OCI-LY7 (cell line): ENCODE data around the gene ULBP3. TPM values are rescaled to one million over a fixed set of nuclear protein-coding genes. Genes with fewer than 3 reads are reported as not detected.
"Not testable (repeated sequence)": the region's sequence is repeated elsewhere in the genome, so short reads cannot be mapped to it uniquely, and the experiment has no call there.

Source experiments
- BruUV-seq: library from RNA; stranded (reverse); fragments of 400-500 nt; replicated peaks from 2 replicates; lab custom pipeline; 2021; lab: Mats Ljungman, UMichigan
- CTCF ChIA-PET: fragments of 300-600 bp; sonication (Branson Sonifier 250); formaldehyde crosslinking; loops from one replicate; lab custom pipeline; 2022; ENCODE audit warnings: antibody characterized with exemption; ENCODE audit not compliant: unreplicated experiment; lab: Charles Lee
- POLR2A ChIA-PET: fragments of 300-600 bp; sonication (Branson Sonifier 250); formaldehyde crosslinking; loops from one replicate; lab custom pipeline; 2022; ENCODE audit warnings: antibody characterized with exemption; lab: Charles Lee
- DNase-seq: peaks from one replicate; pipeline ENCODE4 v3.0.0-alpha.2; 2015; ENCODE audit warnings: low spot score
- H2AFZ ChIP-seq: fragments of 200-600 bp; sonication (generic), shearing (Covaris generic); 2 replicates; pipeline ENCODE4 v1.6.1; 2014; ENCODE audit warnings: mild to moderate bottlenecking, antibody characterized with exemption, low read length, moderate library complexity
- H3K27ac ChIP-seq: fragments of 200-600 bp; sonication (generic); 2 replicates; pipeline ENCODE4 v1.5.1; 2014; ENCODE audit warnings: mixed run types, low read depth, mild to moderate bottlenecking, moderate library complexity, low read length, inconsistent platforms; ENCODE audit not compliant: poor library complexity, severe bottlenecking
- H3K36me3 ChIP-seq: fragments of 200-600 bp; sonication (generic); 2 replicates; pipeline ENCODE4 v1.6.1; 2014; ENCODE audit warnings: mild to moderate bottlenecking, antibody characterized with exemption, low read length, moderate library complexity, mixed read lengths; ENCODE audit not compliant: insufficient read depth
- H3K4me1 ChIP-seq: fragments of 200-600 bp; sonication (generic); 2 replicates; pipeline ENCODE4 v1.5.1; 2014; ENCODE audit warnings: mild to moderate bottlenecking, low read length; ENCODE audit not compliant: insufficient read depth, poor library complexity, severe bottlenecking
- H3K4me2 ChIP-seq: fragments of 200-600 bp; sonication (generic); 2 replicates; pipeline ENCODE4 v1.6.1; 2014; ENCODE audit warnings: mild to moderate bottlenecking, low read length
- H3K4me3 ChIP-seq: fragments of 200-600 bp; sonication (generic); 2 replicates; pipeline ENCODE4 v1.5.1; 2014; ENCODE audit warnings: mild to moderate bottlenecking, low read depth, low read length; ENCODE audit not compliant: poor library complexity, severe bottlenecking
- H3K79me2 ChIP-seq: fragments of 200-600 bp; sonication (generic); 2 replicates; pipeline ENCODE4 v1.6.1; 2016; ENCODE audit warnings: low read depth, mild to moderate bottlenecking, low read length, moderate library complexity, mixed read lengths; ENCODE audit not compliant: insufficient read depth
- H3K9me2 ChIP-seq: fragments of 200-600 bp; sonication (generic); 2 replicates; pipeline ENCODE4 v1.6.1; 2016; ENCODE audit warnings: mild to moderate bottlenecking, low read length, mixed read lengths; ENCODE audit not compliant: insufficient read depth
- H3K9me3 ChIP-seq: fragments of 200-600 bp; sonication (generic); 2 replicates; pipeline ENCODE4 v1.6.1; 2014; ENCODE audit warnings: mild to moderate bottlenecking, mixed run types, low read length, mixed read lengths
- H4K20me1 ChIP-seq: fragments of 200-600 bp; sonication (generic); 2 replicates; pipeline ENCODE4 v1.6.1; 2014; ENCODE audit warnings: mild to moderate bottlenecking, antibody characterized with exemption, low read length, moderate library complexity, mixed read lengths; ENCODE audit not compliant: insufficient read depth
- EZH2phosphoT487 ChIP-seq: fragments of 200-600 bp; sonication (generic); IDR thresholded peaks from 2 replicates; pipeline ENCODE4 v1.6.1; 2018; ENCODE audit warnings: low read depth, borderline replicate concordance, mild to moderate bottlenecking, mixed run types, antibody characterized with exemption, low read length, moderate library complexity, mixed read lengths
- intact Hi-C: fragments of 100-400 bp; cut with micrococcal nuclease; formaldehyde crosslinking; loops from one replicate; pipeline ENCODE4 v1.10.0; 2022; ENCODE audit not compliant: unreplicated experiment
- total RNA-seq, 2 experiments: library from RNA; depleted of rRNA in 1 of 2; stranded (reverse); fragments of >200 nt in 1 of 2; shearing (Covaris generic) in 1 of 2; gene quantifications; 2 replicates each; pipeline ENCODE4 v1.2.3, GENCODE V29; 2014 to 2022
- TF ChIP-seq, protein P1 (sequence below): fragments of 200-600 bp; sonication (generic); conservative IDR thresholded peaks from 2 replicates; pipeline ENCODE4 v1.5.1; 2014; ENCODE audit warnings: mild to moderate bottlenecking, antibody characterized with exemption, low read length, moderate library complexity, mixed read lengths

The ULBP3 gene
- total RNA-seq, 2 experiments from 2014 or later, result 3.5 to 4.3 TPM

DNA sequence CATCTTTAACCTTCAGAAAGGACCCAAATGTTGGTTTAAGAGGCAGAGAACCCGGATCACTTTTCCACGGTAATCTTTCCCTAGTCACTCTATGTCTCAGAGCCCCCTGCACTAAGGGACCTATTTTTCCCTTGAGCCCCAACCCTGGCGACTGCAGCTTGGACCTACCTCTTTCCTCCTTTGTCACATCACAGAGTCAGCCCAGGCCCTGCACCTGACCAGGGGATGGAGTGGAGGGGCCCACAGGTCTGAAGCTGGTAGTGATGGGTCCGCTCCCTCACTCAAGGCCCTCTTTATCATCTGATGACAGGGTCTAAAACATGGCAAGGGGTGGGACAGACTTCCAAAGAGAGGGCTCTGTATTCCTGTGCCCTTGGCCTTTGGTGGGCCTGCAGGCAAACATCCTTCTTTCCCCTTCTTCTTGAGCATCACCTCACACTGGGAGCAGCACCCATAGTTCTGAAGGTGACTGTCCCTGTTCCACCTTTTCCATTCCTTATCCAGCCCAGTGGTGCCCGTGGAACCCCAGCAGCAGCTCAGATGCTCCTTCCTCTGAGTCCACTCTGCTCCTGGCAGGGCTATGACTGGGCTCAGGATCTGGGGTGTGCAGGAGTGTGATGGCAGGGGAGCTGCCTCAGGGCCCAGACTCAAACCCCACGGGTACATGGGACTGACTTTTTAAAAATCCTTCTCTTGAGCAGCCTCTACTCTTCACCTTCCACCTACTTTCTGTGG is 49.9 kb downstream of the ULBP3 start:
- intact Hi-C loops, result no loop called here
- H3K36me3 ChIP-seq, result no peaks in the 10 kb centered on the region
- no peaks in the 10 kb centered on the region for H3K9me2 ChIP-seq
- ChIA-PET CTCF (no interaction called here), POLR2A (no interaction called here)
- H2AFZ ChIP-seq, result no peak overlapping the region
- TF ChIP-seq, protein P1, sequence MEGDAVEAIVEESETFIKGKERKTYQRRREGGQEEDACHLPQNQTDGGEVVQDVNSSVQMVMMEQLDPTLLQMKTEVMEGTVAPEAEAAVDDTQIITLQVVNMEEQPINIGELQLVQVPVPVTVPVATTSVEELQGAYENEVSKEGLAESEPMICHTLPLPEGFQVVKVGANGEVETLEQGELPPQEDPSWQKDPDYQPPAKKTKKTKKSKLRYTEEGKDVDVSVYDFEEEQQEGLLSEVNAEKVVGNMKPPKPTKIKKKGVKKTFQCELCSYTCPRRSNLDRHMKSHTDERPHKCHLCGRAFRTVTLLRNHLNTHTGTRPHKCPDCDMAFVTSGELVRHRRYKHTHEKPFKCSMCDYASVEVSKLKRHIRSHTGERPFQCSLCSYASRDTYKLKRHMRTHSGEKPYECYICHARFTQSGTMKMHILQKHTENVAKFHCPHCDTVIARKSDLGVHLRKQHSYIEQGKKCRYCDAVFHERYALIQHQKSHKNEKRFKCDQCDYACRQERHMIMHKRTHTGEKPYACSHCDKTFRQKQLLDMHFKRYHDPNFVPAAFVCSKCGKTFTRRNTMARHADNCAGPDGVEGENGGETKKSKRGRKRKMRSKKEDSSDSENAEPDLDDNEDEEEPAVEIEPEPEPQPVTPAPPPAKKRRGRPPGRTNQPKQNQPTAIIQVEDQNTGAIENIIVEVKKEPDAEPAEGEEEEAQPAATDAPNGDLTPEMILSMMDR, result no peak
- no peak for TF ChIP-seq EZH2phosphoT487
- no peaks in the 10 kb centered on the region for H3K79me2 ChIP-seq
- H3K27ac ChIP-seq, result no peak overlapping the region
- no peaks in the 10 kb centered on the region for H3K9me3 ChIP-seq
- BruUV-seq, result no TSS peak
- no peak overlapping the region for H3K4me2 ChIP-seq
- no peak overlapping the region for H3K4me3 ChIP-seq
- H3K4me1 ChIP-seq, result no peaks in the 10 kb centered on the region
- no peak for DNase-seq
- H4K20me1 ChIP-seq, result no peaks in the 10 kb centered on the region

DNA sequence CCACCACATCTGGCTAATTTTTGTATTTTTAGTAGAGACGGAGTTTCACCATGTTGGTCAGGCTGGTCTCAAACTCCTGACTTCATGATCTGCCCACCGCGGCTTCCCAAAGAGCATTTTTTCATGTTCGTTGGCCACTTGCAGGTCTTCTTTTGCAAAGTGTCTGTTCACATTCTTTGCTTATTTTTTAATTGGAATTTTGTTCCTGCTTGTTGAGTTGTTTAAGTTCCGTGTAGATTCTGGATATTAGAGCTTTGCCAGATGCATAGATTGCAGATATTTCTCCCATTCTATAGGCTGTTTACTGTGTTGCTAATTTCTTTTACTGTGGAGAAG is 51.8 kb downstream of the ULBP3 start:
- H2AFZ ChIP-seq, BruUV-seq, H3K27ac ChIP-seq, H3K4me1 ChIP-seq, H3K4me2 ChIP-seq, H4K20me1 ChIP-seq, CTCF ChIA-PET, H3K79me2 ChIP-seq, H3K9me2 ChIP-seq, H3K9me3 ChIP-seq, H3K36me3 ChIP-seq, H3K4me3 ChIP-seq, DNase-seq: not testable (repeated sequence)
- POLR2A ChIA-PET, result interaction anchor here (0.6 kb wide), 1 partner anchor 315 kb away, joined by 5 read pairs; no protein-coding TSS in a partner anchor
- TF ChIP-seq, protein P1, result peak; percentile 66
- intact Hi-C loops, result loop anchor here (1.0 to 2.0 kb wide), 3 partner anchors 83 to 318 kb away; no protein-coding TSS in a partner anchor
